B cell (primary cell): Measurements from ENCODE around the gene DISP2. TPM values are rescaled to one million over a fixed set of nuclear protein-coding genes. Genes with fewer than 3 reads are reported as not detected.

ENCODE experiments used
- ATAC-seq: fragments of 200-7000 bp; cut with Tn5 transposase; one replicate; pipeline ENCODE4 v1.10.0; 2021; ENCODE audit warnings: low read depth, mild to moderate bottlenecking, moderate number of reproducible peaks, moderate library complexity
- CTCF ChIA-PET: fragments of 350-600 bp; sonication (Branson Sonifier 250); formaldehyde crosslinking; loops from one replicate; lab custom pipeline; 2021; ENCODE audit warnings: antibody characterized with exemption, inconsistent platforms; lab: Charles Lee
- POLR2A ChIA-PET: fragments of 350-600 bp; sonication (Branson Sonifier 250); formaldehyde crosslinking; loops from one replicate; lab custom pipeline; 2021; ENCODE audit warnings: antibody characterized with exemption; lab: Charles Lee
- DNase-seq: peaks from one replicate; pipeline ENCODE4 v3.0.0; 2013
- H2AFZ ChIP-seq: 2 replicates; pipeline ENCODE4 v1.6.1; 2012; ENCODE audit warnings: mild to moderate bottlenecking, low read depth, low read length; ENCODE audit not compliant: insufficient read depth, poor library complexity, severe bottlenecking
- H3K27ac ChIP-seq, 2 donors: 1 replicate in 1 of 2; 2 replicates in 1 of 2; pipeline ENCODE4 v1.5.1; 2012 to 2013; ENCODE audit warnings: low read length in 2 of 2, mild to moderate bottlenecking in 2 of 2, moderate library complexity in 1 of 2
- H3K27me3 ChIP-seq, 4 experiments: fragments of 200-600 bp in 1 of 4; sonication (generic) in 1 of 4; replicated peaks in 1 of 4; 1 replicate in 2 of 4; 2 replicates in 2 of 4; pipeline versions ENCODE4 v1.6.1 to v1.7.0; 2013 to 2016; ENCODE audit warnings: low read length in 3 of 4, mild to moderate bottlenecking in 2 of 4, mixed read lengths in 1 of 4, moderate library complexity in 1 of 4; ENCODE audit not compliant: insufficient read depth in 4 of 4, control insufficient read depth in 3 of 4; ENCODE audit errors: control extremely low read depth in 1 of 4
- H3K36me3 ChIP-seq, 2 experiments: replicated peaks in 1 of 2; 1 replicate in 1 of 2; 2 replicates in 1 of 2; pipeline versions ENCODE4 v1.6.1 to v1.7.1; 2013; ENCODE audit warnings: low read length in 1 of 2; ENCODE audit not compliant: insufficient read depth in 2 of 2, control insufficient read depth in 1 of 2; ENCODE audit errors: control extremely low read depth in 1 of 2, extremely low read depth in 1 of 2
- H3K4me1 ChIP-seq, 2 donors: fragments of 200-600 bp in 1 of 2; sonication (generic) in 1 of 2; 1 replicate in 1 of 2; 2 replicates in 1 of 2; pipeline versions ENCODE4 v1.5.1 to v1.6.1; 2013 to 2017; ENCODE audit warnings: low read length in 2 of 2; ENCODE audit not compliant: control insufficient read depth in 2 of 2, insufficient read depth in 2 of 2
- H3K4me2 ChIP-seq: replicated peaks from 2 replicates; pipeline ENCODE3; 2012; ENCODE audit warnings: mild to moderate bottlenecking, low read depth, low read length; ENCODE audit not compliant: poor library complexity, severe bottlenecking
- H3K4me3 ChIP-seq, 5 experiments: fragments of 200-600 bp in 1 of 5; sonication (generic) in 1 of 5; 1 replicate in 3 of 5; 2 replicates in 2 of 5; pipeline versions ENCODE4 v1.5.1 to v1.7.0; 2011 to 2016; ENCODE audit warnings: low read length in 4 of 5, mild to moderate bottlenecking in 4 of 5, low read depth in 2 of 5, control low read depth in 1 of 5, moderate library complexity in 1 of 5; ENCODE audit not compliant: insufficient read depth in 1 of 5; ENCODE audit errors: control extremely low read depth in 1 of 5, extremely low read depth in 1 of 5
- H3K79me2 ChIP-seq: fragments of 200-600 bp; sonication (generic); one replicate; pipeline ENCODE4 v1.6.0; 2016; ENCODE audit warnings: low read length; ENCODE audit not compliant: control insufficient read depth, insufficient read depth
- H3K9ac ChIP-seq: fragments of 200-600 bp; sonication (generic); 2 replicates; pipeline ENCODE4 v1.6.1; 2017; ENCODE audit warnings: mild to moderate bottlenecking, low read length, moderate library complexity
- H3K9me3 ChIP-seq, 3 donors: one replicate each; pipeline versions ENCODE4 v1.6.1 to v1.7.1; 2013; ENCODE audit warnings: low read length in 2 of 3; ENCODE audit not compliant: control insufficient read depth in 2 of 3, insufficient read depth in 1 of 3; ENCODE audit errors: control extremely low read depth in 1 of 3
- H4K20me1 ChIP-seq: 2 replicates; pipeline ENCODE4 v1.6.0; 2012; ENCODE audit warnings: mild to moderate bottlenecking, low read length; ENCODE audit not compliant: insufficient read depth, control insufficient read depth, poor library complexity, severe bottlenecking
- H3K27ac Mint-ChIP-seq: one replicate; pipeline ENCODE4 v1.8.0; 2021; ENCODE audit warnings: mixed read lengths
- H3K27me3 Mint-ChIP-seq: one replicate; pipeline ENCODE4 v1.8.0; 2021; ENCODE audit warnings: mixed read lengths
- H3K4me1 Mint-ChIP-seq: one replicate; pipeline ENCODE4 v1.8.0; 2021; ENCODE audit warnings: mixed read lengths
- H3K4me3 Mint-ChIP-seq: one replicate; pipeline ENCODE4 v1.8.0; 2021; ENCODE audit warnings: mixed read lengths
- H3K9me3 Mint-ChIP-seq: one replicate; pipeline ENCODE4 v1.8.0; 2022; ENCODE audit warnings: mixed read lengths; ENCODE audit not compliant: insufficient read depth
- CTCF ChIP-seq: fragments of 200-600 bp; IDR thresholded peaks from one replicate; pipeline ENCODE4 v1.8.0; 2022; ENCODE audit warnings: antibody characterized with exemption, mild to moderate bottlenecking
- EZH2 ChIP-seq: IDR thresholded peaks from 2 replicates; pipeline ENCODE4 v1.6.1; 2012; ENCODE audit warnings: borderline replicate concordance, low read depth, mild to moderate bottlenecking, moderate library complexity, low read length; ENCODE audit not compliant: insufficient read depth, poor library complexity, severe bottlenecking
- WGBS: methylation state at CpG from one replicate; pipeline ENCODE4 v1.1.5; 2013; ENCODE audit warnings: missing lambda C conversion rate; ENCODE audit not compliant: insufficient coverage; 5-methylcytosine and 5-hydroxymethylcytosine counted together
- intact Hi-C: fragments of 100-400 bp; cut with micrococcal nuclease; formaldehyde crosslinking; loops from one replicate; pipeline ENCODE4 v1.10.0; 2022
- polyA plus RNA-seq: library from polyadenylated mRNA; depleted of rRNA; stranded (reverse); fragments of >200 nt; gene quantifications from 2 replicates; pipeline ENCODE4 v1.2.3, GENCODE V29; 2012
- total RNA-seq, 2 donors: library from RNA; stranded (reverse); fragments of 120-200 nt in 1 of 2; gene quantifications; 1 replicate in 1 of 2; 2 replicates in 1 of 2; pipeline versions ENCODE4 v1.2.3 to v1.2.4, GENCODE V29; 2013 to 2022

Gene DISP2
- total and polyA plus RNA-seq, 2 donors (not counting 1 experiment from before 2014, with no cell fraction given) = 0.13 to 0.71 TPM

- Mint-ChIP-seq H3K9me3 (no peaks in the 10 kb centered on the region), H3K4me1 (peaks cover 22% of the 10 kb centered on the region), H3K4me3 (peak overlapping the region; percentile 29), H3K27me3 (no peaks in the 10 kb centered on the region), H3K27ac (no peak overlapping the region)
- Histone ChIP-seq H3K4me3 (no peak overlapping the region), H3K36me3 (peaks cover 0 to 7% of the 10 kb centered on the region in 2 experiments), H3K27me3 (no peaks in the 10 kb centered on the region), H3K79me2 (peaks cover 35% of the 10 kb centered on the region), H3K9me3 (no peaks in the 10 kb centered on the region), H3K27ac (no peak overlapping the region), H2AFZ (no peak overlapping the region), H3K4me1 (peaks cover 14 to 26% of the 10 kb centered on the region in 2 donors), H3K9ac (no peak overlapping the region), H3K4me2 (no peak overlapping the region), H4K20me1 (peaks cover 25% of the 10 kb centered on the region)
- TF ChIP-seq CTCF = no peak
- no peak for TF ChIP-seq EZH2
- intact Hi-C loops = no loop called here
- ATAC-seq (no peak), DNase-seq (no peak)
- WGBS = 91% methylated on average over 7 of the region's 11 CpGs
- CTCF ChIA-PET = interaction anchor here (0.8 to 6.4 kb wide), 8 partner anchors 18 to 147 kb away, joined by 3 to 56 read pairs (median 10); partner anchors contain the start of genes CCDC9B, INAFM2 and IVD
- POLR2A ChIA-PET = interaction anchor here (0.9 kb wide), 1 partner anchor 10 kb away, joined by 3 read pairs; no protein-coding TSS in a partner anchor
Observed at GRCh38 chr15:40365624-40366456, 7.8 kb downstream of the DISP2 start.
